Measurements from ENCODE around the gene ARSG. TPM values are rescaled to one million over a fixed set of nuclear protein-coding genes. Genes with fewer than 3 reads are reported as not detected.
A peak's percentile ranks its signal among the peaks of the same experiment; 100 is the strongest.

Gene ARSG
- total and polyA plus RNA-seq, 2 of the 8 experiments (the other 6 are each of a cell fraction or from before 2014, with no cell fraction given) = 3.3 to 4.0 TPM

- no peak for TF ChIP-seq CHD7 (IDR thresholded peaks at IDR 0.05; ENCODE audit: insufficient replicate concordance, low read length)
- peak; percentile 68 for TF ChIP-seq TEAD4 (IDR thresholded peaks at IDR 0.05; ENCODE audit: low read depth, low read length)
- TF ChIP-seq USF2 (IDR thresholded peaks at IDR 0.05; ENCODE audit: low read length) = peak; percentile 73
- TF ChIP-seq EGR1 (IDR thresholded peaks at IDR 0.05; ENCODE audit: borderline replicate concordance, low read depth, low read length) = peak; percentile 94
- TF ChIP-seq BCL11A (IDR thresholded peaks at IDR 0.05; ENCODE audit: low read depth in 2 of 2, low read length in 2 of 2) = no peak
- TF ChIP-seq CBX8 (IDR thresholded peaks at IDR 0.05; ENCODE audit: borderline replicate concordance, low read depth, low read length) = no peak
- peak in 1 of 2 experiments; percentile 64; a peak in 1 of 3 replicates for TF ChIP-seq POLR2A (IDR thresholded peaks at IDR 0.05; ENCODE audit: control extremely low read depth in 1 of 2, low read depth in 2 of 2, low read length in 2 of 2)
- peak in 1 of 2 experiments; percentile 83; a peak in 1 of 3 replicates for TF ChIP-seq EP300 (IDR thresholded peaks at IDR 0.05; ENCODE audit: borderline replicate concordance in 1 of 2, low read depth in 2 of 2, low read length in 2 of 2)
- TF ChIP-seq FOSL1 (IDR thresholded peaks at IDR 0.05; ENCODE audit: insufficient read depth, low read depth, low read length) = peak; percentile 80; the same call in 1 of the 2 replicates
These were observed 166.4 kb downstream of the ARSG start (continued) for GRCh38 chr17:68457539-68458259.

All from H1 (cell line).